Mesenchymal stem cell (in vitro differentiated cells and primary cell): ENCODE results near the gene COX5B.

Experiments used
- DNase-seq: peaks from one replicate; pipeline ENCODE4 v3.0.0-alpha.2; 2013
- H2AFZ ChIP-seq: one replicate; pipeline ENCODE4 v1.6.1; 2013; ENCODE audit warnings: low read depth, mild to moderate bottlenecking, control low read depth, inconsistent platforms, low read length, moderate library complexity
- H2AK5ac ChIP-seq: 2 replicates; pipeline ENCODE4 v1.6.1; 2013; ENCODE audit warnings: low read length, moderate library complexity, mild to moderate bottlenecking, inconsistent platforms; ENCODE audit not compliant: severe bottlenecking
- H2BK120ac ChIP-seq: one replicate; pipeline ENCODE4 v1.6.1; 2013; ENCODE audit warnings: low read depth, mild to moderate bottlenecking, inconsistent platforms, low read length, moderate library complexity
- H2BK12ac ChIP-seq, 2 experiments: one replicate each; pipeline ENCODE4 v1.6.1; 2013; ENCODE audit warnings: inconsistent platforms in 2 of 2, low read length in 2 of 2, mild to moderate bottlenecking in 2 of 2, moderate library complexity in 2 of 2, control low read depth in 1 of 2
- H2BK15ac ChIP-seq: one replicate; pipeline ENCODE4 v1.6.1; 2013; ENCODE audit warnings: mild to moderate bottlenecking, low read depth, inconsistent platforms; ENCODE audit not compliant: poor library complexity, severe bottlenecking
- H2BK5ac ChIP-seq: 2 replicates; pipeline ENCODE4 v1.6.1; 2013; ENCODE audit warnings: low read depth, mild to moderate bottlenecking, low read length, control low read depth, inconsistent platforms; ENCODE audit not compliant: poor library complexity, severe bottlenecking
- H3K14ac ChIP-seq, 2 experiments: one replicate each; pipeline ENCODE4 v1.6.1; 2013; ENCODE audit warnings: inconsistent platforms in 2 of 2, low read length in 2 of 2, control low read depth in 1 of 2, mild to moderate bottlenecking in 1 of 2, moderate library complexity in 1 of 2
- H3K18ac ChIP-seq, 2 experiments: one replicate each; pipeline ENCODE4 v1.6.1; 2013; ENCODE audit warnings: inconsistent platforms in 2 of 2, low read length in 2 of 2, control low read depth in 1 of 2, low read depth in 1 of 2, mild to moderate bottlenecking in 1 of 2
- H3K23ac ChIP-seq, 2 experiments: one replicate each; pipeline ENCODE4 v1.6.1; 2013; ENCODE audit warnings: inconsistent platforms in 2 of 2, low read length in 2 of 2, mild to moderate bottlenecking in 2 of 2, moderate library complexity in 2 of 2, control low read depth in 1 of 2
- H3K27ac ChIP-seq: 2 replicates; pipeline ENCODE4 v1.5.1; 2013; ENCODE audit warnings: mild to moderate bottlenecking, moderate library complexity, low read length, control low read depth, inconsistent platforms; ENCODE audit not compliant: poor library complexity, severe bottlenecking
- H3K27me3 ChIP-seq, 2 experiments: 2 replicates each; pipeline versions ENCODE4 v1.6.1 to v1.7.0; 2013; ENCODE audit warnings: low read length in 2 of 2, mild to moderate bottlenecking in 2 of 2, moderate library complexity in 2 of 2, control low read depth in 1 of 2, inconsistent platforms in 1 of 2; ENCODE audit not compliant: control insufficient read depth in 1 of 2, insufficient read depth in 1 of 2
- H3K36me3 ChIP-seq, 2 experiments: 2 replicates each; pipeline versions ENCODE4 v1.6.1 to v1.7.0; 2013; ENCODE audit warnings: low read length in 2 of 2, control low read depth in 1 of 2, inconsistent platforms in 1 of 2, low read depth in 1 of 2, mild to moderate bottlenecking in 1 of 2; ENCODE audit not compliant: insufficient read depth in 2 of 2, control insufficient read depth in 1 of 2
- H3K4ac ChIP-seq, 2 experiments: one replicate each; pipeline ENCODE4 v1.6.1; 2013; ENCODE audit warnings: inconsistent platforms in 2 of 2, low read length in 2 of 2, mild to moderate bottlenecking in 2 of 2, moderate library complexity in 2 of 2, control low read depth in 1 of 2, low read depth in 1 of 2
- H3K4me1 ChIP-seq: 2 replicates; pipeline ENCODE4 v1.6.1; 2013; ENCODE audit warnings: low read depth, low read length, control low read depth; ENCODE audit not compliant: control insufficient read depth, insufficient read depth
- H3K4me2 ChIP-seq: 2 replicates; pipeline ENCODE4 v1.6.1; 2013; ENCODE audit warnings: low read length, mild to moderate bottlenecking, inconsistent platforms; ENCODE audit not compliant: poor library complexity, severe bottlenecking
- H3K4me3 ChIP-seq, 2 experiments: 2 replicates each; pipeline versions ENCODE4 v1.5.1 to v1.7.0; 2013; ENCODE audit warnings: low read length in 2 of 2, mild to moderate bottlenecking in 2 of 2, control low read depth in 1 of 2, low read depth in 1 of 2; ENCODE audit not compliant: insufficient read depth in 1 of 2
- H3K79me1 ChIP-seq: replicated peaks from 2 replicates; pipeline ENCODE4 v1.6.1; 2013; ENCODE audit warnings: mild to moderate bottlenecking, control low read depth, low read length, inconsistent platforms; ENCODE audit not compliant: poor library complexity, severe bottlenecking
- H3K9ac ChIP-seq: 2 replicates; pipeline ENCODE4 v1.7.0; 2013; ENCODE audit warnings: mild to moderate bottlenecking, low read length, moderate library complexity
- H3K9me3 ChIP-seq: 2 replicates; pipeline ENCODE4 v1.7.0; 2013; ENCODE audit warnings: mild to moderate bottlenecking, low read length; ENCODE audit not compliant: control insufficient read depth
- H4K8ac ChIP-seq: one replicate; pipeline ENCODE4 v1.6.1; 2013; ENCODE audit warnings: inconsistent platforms, mild to moderate bottlenecking, low read length, moderate library complexity
- H4K91ac ChIP-seq: one replicate; pipeline ENCODE4 v1.6.1; 2013; ENCODE audit warnings: mild to moderate bottlenecking, low read length, inconsistent platforms
- WGBS: methylation state at CpG from one replicate; pipeline ENCODE4 v1.1.7; 2013; ENCODE audit warnings: mixed read lengths; 5-methylcytosine and 5-hydroxymethylcytosine counted together

Gene COX5B

DNA sequence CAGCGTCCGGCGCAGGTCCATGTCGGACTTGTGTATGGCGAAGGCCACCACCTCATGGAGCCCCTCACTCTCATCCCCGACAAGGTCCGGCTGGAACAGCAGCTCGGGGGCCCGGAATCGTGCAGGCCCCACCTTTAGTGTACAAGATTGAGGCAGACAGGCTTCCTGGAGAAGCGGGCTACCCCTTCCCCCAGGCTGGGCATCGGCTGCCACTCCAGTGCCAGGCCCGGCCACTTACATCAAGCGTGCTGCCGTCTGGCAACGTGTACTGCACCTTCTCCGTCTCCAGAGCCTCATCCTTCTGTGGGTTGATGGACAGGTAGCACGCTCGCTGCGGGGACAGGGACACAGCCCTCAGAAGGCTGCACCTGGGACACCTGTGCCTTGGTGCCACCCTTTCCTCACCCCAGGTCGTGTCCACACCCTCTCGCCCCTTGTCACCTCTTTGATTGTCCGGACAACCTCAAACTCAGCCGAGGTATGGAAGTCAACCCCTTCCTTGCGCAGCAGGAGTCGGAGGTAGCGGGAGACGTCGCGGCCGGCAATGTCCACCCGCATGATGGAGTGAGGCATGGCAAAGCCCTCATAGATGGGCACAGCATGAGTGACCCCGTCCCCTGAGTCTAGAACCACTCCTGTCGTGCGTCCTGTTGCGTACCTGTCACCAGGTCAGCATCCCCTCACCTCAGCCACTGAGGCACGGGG, 12.3 kb downstream of the COX5B start:
- H3K79me1 ChIP-seq: peaks cover 25% of the 10 kb centered on the region
- peaks cover 62 to 64% of the 10 kb centered on the region in 2 experiments for H3K36me3 ChIP-seq
- no peak overlapping the region for H2BK5ac ChIP-seq
- H3K4ac ChIP-seq: no peak overlapping the region
- H3K14ac ChIP-seq: no peak overlapping the region
- 98% methylated on average over 36 of the region's 37 CpGs for WGBS
- H4K91ac ChIP-seq: no peak overlapping the region
- no peak overlapping the region for H2BK120ac ChIP-seq
- H3K18ac ChIP-seq: no peak overlapping the region
- no peak overlapping the region for H3K9ac ChIP-seq
- H3K4me3 ChIP-seq: no peak overlapping the region
- H3K23ac ChIP-seq: no peak overlapping the region
- no peaks in the 10 kb centered on the region for H3K27me3 ChIP-seq
- H2AFZ ChIP-seq: no peak overlapping the region
- no peak overlapping the region for H3K4me2 ChIP-seq
- H4K8ac ChIP-seq: no peak overlapping the region
- H2BK15ac ChIP-seq: no peak overlapping the region
- H2AK5ac ChIP-seq: no peak overlapping the region
- DNase-seq: no peak
- no peak overlapping the region for H2BK12ac ChIP-seq
- peaks cover 25% of the 10 kb centered on the region for H3K4me1 ChIP-seq
- H3K9me3 ChIP-seq: peaks cover 17% of the 10 kb centered on the region
- no peak overlapping the region for H3K27ac ChIP-seq

DNA sequence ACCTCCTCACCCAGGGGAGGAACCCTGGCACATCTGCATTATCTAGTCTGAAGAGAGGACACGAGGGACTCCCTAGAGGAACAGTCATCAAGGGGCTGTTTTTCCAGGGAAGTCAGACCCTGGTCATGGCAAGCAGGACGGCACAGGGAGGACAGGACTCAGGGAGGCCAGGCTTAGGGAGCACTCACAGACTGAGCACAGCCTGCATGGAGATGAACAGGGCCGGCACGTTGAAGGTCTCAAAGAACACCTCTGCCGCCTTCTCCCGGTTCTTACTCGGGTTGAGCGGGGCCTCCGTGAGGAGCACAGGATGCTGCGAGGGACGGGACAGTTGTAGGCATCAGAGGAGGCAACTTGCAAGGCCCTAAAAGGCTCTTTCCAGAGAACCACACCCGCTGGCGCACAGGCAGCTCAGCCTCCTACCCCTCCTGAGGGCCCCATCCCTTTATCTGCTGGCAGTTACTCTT, 12.9 kb downstream of the COX5B start:
- no peak overlapping the region for H4K8ac ChIP-seq

DNA sequence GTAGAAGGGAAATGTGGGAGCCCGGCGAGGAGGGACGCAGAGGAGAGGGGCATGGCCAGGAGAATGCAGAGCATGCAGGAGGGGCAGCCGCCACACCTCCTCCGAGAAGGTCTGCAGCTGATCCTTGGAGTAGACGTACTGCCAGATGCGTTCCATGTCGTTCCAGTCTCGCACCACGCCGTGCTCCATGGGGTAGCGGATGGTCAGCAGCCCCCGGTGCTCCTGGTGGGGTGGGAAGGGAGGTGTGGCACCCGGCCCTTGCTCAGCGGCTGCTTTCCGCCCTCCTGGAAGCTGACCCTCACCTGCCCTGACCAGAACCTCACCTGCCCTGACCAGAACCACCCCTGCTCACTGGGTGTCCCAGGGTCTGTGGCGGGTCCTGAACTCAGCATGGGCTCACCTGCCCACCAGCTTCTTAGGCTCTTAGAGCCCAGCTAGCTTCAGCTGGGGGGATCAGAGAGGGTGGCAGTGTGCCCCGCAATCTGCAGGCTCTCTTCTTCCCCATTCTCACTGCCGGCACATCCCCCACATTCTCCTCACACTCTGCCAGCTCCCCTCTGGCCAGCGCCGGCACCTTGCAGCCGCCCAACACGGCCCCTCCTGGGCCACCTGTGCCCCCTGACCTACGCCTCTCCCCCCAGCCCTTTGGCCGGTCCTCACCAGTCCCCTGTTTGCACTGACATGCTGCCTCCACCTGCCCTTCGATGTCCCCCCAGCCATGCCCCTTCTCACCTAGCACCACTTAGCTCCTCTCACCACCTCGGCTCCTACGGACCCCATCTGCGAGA, 13.6 kb downstream of the COX5B start:
- Histone ChIP-seq H4K8ac (peak overlapping the region; percentile 12), H2BK12ac (no peak overlapping the region), H3K27ac (no peak overlapping the region), H3K79me1 (peaks cover 25% of the 10 kb centered on the region), H2AFZ (no peak overlapping the region), H3K27me3 (no peaks in the 10 kb centered on the region), H4K91ac (no peak overlapping the region), H3K23ac (no peak overlapping the region), H2BK120ac (no peak overlapping the region), H3K9me3 (peaks cover 4% of the 10 kb centered on the region), H3K36me3 (peaks cover 49 to 59% of the 10 kb centered on the region in 2 experiments), H3K4me2 (no peak overlapping the region), H2BK15ac (no peak overlapping the region), H3K4ac (no peak overlapping the region), H2AK5ac (no peak overlapping the region), H2BK5ac (no peak overlapping the region), H3K4me1 (peaks cover 25% of the 10 kb centered on the region), H3K9ac (no peak overlapping the region), H3K4me3 (no peak overlapping the region), H3K18ac (no peak overlapping the region), H3K14ac (no peak overlapping the region)
- 96% methylated on average over 29 of the region's 29 CpGs for WGBS
- DNase-seq: no peak

More for the DNA sequence above, 12.9 kb downstream of the COX5B start:
- Histone ChIP-seq H2BK120ac (no peak overlapping the region), H3K4ac (no peak overlapping the region), H3K14ac (no peak overlapping the region), H3K27ac (no peak overlapping the region), H3K18ac (no peak overlapping the region), H3K4me2 (no peak overlapping the region), H4K91ac (no peak overlapping the region), H3K79me1 (peaks cover 25% of the 10 kb centered on the region), H2BK5ac (no peak overlapping the region), H3K9ac (no peak overlapping the region), H3K23ac (no peak overlapping the region), H3K27me3 (no peaks in the 10 kb centered on the region), H2BK12ac (no peak overlapping the region), H3K36me3 (peaks cover 56 to 64% of the 10 kb centered on the region in 2 experiments), H3K4me3 (no peak overlapping the region), H2AFZ (no peak overlapping the region), H3K4me1 (peaks cover 25% of the 10 kb centered on the region), H2AK5ac (no peak overlapping the region), H3K9me3 (peaks cover 11% of the 10 kb centered on the region), H2BK15ac (no peak overlapping the region)
- no peak for DNase-seq
- WGBS: 97% methylated on average over 11 of the region's 13 CpGs

DNA sequence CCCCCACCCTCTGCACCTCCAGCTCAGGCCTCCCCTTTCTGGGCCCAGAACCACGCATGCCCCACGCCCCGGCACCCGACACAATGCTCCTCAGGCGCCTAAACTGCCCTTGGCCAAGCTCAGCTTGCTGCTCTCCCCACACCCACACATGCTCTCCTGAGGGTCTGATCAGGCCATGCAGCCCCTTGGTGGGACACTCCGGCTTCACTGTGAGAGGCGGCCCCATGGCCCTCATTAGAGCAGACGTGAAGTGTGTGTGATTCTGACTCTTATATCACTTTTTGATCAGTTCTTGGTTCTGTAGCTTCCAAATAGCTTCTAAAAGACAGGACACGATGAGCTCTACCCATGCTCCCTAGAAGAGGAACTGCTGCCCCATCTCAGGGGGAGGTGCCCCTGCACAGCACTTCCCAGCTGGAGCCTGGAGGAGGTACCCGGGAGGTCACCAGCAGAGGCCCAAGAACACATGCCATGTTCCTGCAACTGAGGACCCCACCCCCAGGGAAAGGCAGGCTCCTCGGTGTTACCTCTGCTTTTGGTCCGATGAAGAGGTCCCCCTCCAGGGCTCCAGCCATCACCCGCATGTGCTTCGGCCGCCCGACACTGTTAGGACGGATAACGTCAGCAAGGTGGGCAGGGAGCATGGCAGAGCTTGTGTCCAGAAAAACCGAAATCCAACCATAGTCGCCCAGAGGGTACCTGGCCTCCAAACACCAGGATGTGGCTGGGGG, 14.3 kb downstream of the COX5B start:
- no peak overlapping the region for H3K9ac ChIP-seq
- H3K27me3 ChIP-seq: no peaks in the 10 kb centered on the region
- no peak overlapping the region for H3K14ac ChIP-seq
- H3K9me3 ChIP-seq: no peaks in the 10 kb centered on the region
- peak overlapping the region; percentile 10 for H2AK5ac ChIP-seq
- peaks cover 26% of the 10 kb centered on the region for H3K4me1 ChIP-seq
- 97% methylated on average over 17 of the region's 20 CpGs for WGBS
- H3K27ac ChIP-seq: no peak overlapping the region
- peak overlapping the region in 1 of 2 experiments; percentile 40 for H3K23ac ChIP-seq
- H4K8ac ChIP-seq: peak overlapping the region; percentile 50
- DNase-seq: no peak
- no peak overlapping the region for H2AFZ ChIP-seq
- no peak overlapping the region for H2BK120ac ChIP-seq
- H3K36me3 ChIP-seq: peaks cover 41 to 52% of the 10 kb centered on the region in 2 experiments
- H3K18ac ChIP-seq: no peak overlapping the region
- no peak overlapping the region for H3K4me2 ChIP-seq
- no peak overlapping the region for H2BK5ac ChIP-seq
- no peak overlapping the region for H3K4ac ChIP-seq
- no peak overlapping the region for H3K4me3 ChIP-seq
- no peak overlapping the region for H4K91ac ChIP-seq
- H2BK15ac ChIP-seq: no peak overlapping the region
- H2BK12ac ChIP-seq: no peak overlapping the region
- H3K79me1 ChIP-seq: peaks cover 27% of the 10 kb centered on the region
